Cortex of kidney (tissue), 1 donor: Measurements from ENCODE around the gene CPLANE2.
"Not testable (repeated sequence)": the region's sequence is repeated elsewhere in the genome, so short reads cannot be mapped to it uniquely, and the experiment has no call there.

Experiments
- DNase-seq: peaks from one replicate; lab custom pipeline; 2025; lab: John Stamatoyannopoulos, UW

The CPLANE2 gene

GRCh38 chr1:16229976-16230740 lies 6.8 kb downstream of the CPLANE2 start:
- no peak for DNase-seq

GRCh38 chr1:16226490-16227179 lies 10.3 kb downstream of the CPLANE2 start:
- no peak for DNase-seq

- DNase-seq: no peak
These were observed 10.9 kb downstream of the CPLANE2 start for GRCh38 chr1:16226129-16226489.

DNA sequence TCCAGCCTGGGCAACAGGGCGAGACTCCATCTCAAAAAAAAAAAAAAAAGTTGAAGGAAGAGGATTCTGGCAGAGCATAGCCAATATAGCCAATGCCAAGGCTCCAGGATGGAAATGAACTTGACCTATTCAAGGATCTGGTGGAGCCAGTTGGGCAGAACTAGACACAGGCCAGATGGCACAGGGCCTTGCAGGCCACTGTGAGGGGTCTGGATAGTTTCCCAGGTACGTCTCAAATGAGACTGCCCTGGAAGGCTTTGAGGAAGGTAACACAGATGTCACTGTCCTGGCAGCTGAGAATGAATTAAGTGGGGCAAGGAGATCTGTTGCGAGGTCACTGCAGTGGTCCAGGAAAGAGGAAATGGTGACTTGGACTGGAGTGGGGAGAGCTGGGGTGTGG lies 12.5 kb downstream of the CPLANE2 start:
- no peak for DNase-seq

- DNase-seq: not testable (repeated sequence)
These were observed 14.3 kb downstream of the CPLANE2 start for GRCh38 chr1:16222716-16223115.

GRCh38 chr1:16221499-16221898 lies 15.5 kb downstream of the CPLANE2 start:
- DNase-seq: no peak

- no peak for DNase-seq
These were observed 16.9 kb downstream of the CPLANE2 start for GRCh38 chr1:16219968-16220500.

GRCh38 chr1:16218674-16219071 lies 18.3 kb downstream of the CPLANE2 start:
- no peak for DNase-seq

GRCh38 chr1:16218014-16218673 lies 18.8 kb downstream of the CPLANE2 start:
- no peak for DNase-seq

DNA sequence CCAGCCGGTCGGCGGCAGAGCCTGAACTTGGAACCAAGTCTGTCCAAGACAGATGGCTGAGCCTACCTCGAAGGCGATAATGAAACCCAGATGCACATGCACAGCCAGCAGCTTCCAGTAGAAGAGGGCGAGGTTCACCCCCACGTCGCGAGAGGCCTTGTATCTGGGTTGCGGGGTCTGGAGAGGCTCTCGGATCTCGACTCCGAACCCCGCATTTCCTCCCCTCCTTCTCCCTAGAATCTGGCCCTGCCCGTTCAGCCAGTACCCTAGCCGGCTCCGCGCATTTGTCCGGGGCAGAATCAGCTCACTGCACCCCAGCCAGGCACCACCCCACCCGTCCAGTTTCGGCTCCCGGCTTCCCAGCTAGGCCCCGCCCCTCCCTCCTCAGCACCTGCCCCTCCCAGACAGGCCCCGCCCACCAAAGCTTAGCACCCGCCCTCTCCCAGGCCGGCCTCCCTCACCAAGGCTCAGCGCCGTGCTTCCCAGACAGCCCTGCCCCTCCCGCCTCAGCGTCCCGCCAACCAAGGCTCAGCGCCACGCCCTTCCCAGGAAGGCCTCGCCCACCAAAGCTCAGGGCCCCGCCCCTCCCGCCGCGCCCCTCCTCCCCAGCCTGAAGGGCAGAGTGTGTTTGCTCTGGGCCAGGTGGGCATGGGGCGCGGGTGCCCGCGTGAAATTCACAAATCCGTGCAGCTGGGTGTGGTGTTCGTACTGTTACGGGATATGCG lies 19.8 kb downstream of the CPLANE2 start:
- peak; percentile 57 for DNase-seq

DNA sequence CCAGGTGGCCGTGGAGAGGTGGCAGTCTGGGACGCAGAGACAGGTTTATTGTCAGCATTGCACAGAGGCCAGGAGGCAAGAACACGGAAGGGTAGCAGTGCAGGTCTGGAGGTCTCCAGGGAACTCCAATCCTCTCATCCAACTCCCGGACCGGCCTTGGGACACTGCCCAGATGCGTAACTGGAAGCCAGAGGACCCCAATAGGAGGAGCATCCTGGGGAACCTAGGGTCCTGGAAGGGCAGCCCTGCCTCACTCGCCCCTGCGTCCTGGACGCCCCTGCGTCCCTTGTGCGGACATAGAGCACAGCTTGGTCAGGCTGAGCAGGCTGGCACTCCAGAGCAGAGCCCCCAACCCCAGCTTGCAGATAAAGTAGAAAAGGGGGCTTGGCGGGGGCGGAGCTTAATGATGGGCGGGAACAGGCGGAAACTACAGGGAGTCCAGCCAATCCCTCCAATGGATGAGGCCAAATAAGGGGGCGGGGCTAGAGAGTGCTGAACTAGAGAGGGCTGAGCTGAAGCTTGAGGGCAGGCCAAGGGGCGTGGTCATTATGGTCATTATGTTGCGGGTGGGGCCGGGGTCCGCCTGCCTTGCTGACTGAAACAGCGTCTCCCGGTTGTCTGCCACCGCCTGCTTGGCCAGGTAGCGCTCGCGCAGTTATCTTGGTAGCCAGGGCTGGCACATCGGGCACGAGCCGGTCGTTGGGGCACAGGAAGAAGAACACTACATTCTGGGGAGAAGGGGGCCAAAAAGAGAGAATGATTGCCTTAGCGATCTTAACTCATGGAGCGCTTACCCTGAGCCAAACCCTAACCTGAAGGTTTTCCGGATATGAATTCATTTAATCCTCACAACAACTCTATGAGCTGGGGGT lies 20.9 kb downstream of the CPLANE2 start:
- no peak for DNase-seq

GRCh38 chr1:16215240-16215639 lies 21.7 kb downstream of the CPLANE2 start:
- not testable (repeated sequence) for DNase-seq

- not testable (repeated sequence) for DNase-seq
These were observed 23.4 kb downstream of the CPLANE2 start for GRCh38 chr1:16213544-16213943.

DNA sequence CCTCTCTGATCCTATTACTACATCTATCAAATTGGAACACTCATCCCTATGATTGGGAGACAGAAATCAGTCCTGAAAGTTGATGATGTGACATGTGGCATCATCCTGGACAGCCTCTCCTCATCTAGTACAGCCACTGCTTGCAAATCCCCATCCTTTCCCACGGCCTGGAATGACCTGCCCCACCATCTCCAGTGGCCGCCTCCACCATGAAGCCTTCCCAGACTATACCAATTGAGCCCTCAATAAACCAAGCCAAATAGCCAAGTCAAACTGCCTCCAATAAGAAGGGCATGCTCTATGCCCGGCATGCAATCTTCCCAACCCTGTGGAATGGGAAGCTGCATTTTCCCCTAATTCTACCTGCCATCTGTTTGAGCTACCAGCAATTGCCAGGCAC lies 24.0 kb downstream of the CPLANE2 start:
- DNase-seq: no peak

- DNase-seq: no peak
These were observed 24.6 kb downstream of the CPLANE2 start, which contains the start of gene ARHGEF19 for GRCh38 chr1:16212251-16212961. ARHGEF19 (minus strand) TSS chr1:16212652; CDS start chr1:16209054, 3,598 bp downstream.

GRCh38 chr1:16211824-16212223 lies 25.2 kb downstream of the CPLANE2 start:
- no peak for DNase-seq

GRCh38 chr1:16210581-16210980 lies 26.4 kb downstream of the CPLANE2 start:
- DNase-seq: no peak

- DNase-seq: no peak
These were observed 27.1 kb downstream of the CPLANE2 start for GRCh38 chr1:16209847-16210407.

- DNase-seq: no peak
These were observed 27.7 kb downstream of the CPLANE2 start for GRCh38 chr1:16209132-16209846.
